Measurements from ENCODE around the gene PTF1A. TPM values are rescaled to one million over a fixed set of nuclear protein-coding genes. Genes with fewer than 3 reads are reported as not detected.

PTF1A gene
- total and polyA plus RNA-seq, 9 of the 15 experiments (the other 6 are each of a cell fraction or from before 2014, with no cell fraction given) = not detected

DNA sequence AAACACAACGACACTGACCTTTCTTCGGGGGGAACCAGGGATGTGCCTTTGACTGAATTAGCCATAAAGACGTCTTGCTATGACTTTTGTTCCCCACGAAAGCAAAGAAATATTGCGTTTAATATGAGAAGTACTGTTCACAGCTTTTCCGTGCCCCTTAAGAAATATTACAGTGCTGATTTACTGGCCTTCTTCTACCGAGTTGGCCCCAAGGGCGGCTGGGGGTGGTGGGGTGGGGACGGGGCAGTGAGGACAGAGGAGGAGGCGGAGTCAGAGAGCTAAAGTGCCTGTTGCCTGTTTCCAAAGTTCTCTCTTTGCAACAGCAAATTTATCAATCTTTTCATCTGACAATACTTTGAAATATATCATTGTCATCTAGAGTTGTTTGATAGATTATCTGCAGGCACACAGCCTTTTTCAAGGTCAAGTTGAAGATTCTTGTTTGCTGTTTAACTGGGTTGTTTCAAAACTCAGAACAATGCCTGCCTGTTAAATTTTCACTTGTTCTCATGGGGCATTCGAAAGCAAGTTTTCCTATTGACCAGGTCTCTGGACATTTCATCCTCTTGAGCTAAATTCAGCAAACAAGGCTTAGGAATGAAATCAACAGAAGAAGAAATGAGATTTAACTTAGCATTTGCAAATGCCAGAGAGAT is 9.0 kb downstream of the PTF1A start:
- Histone ChIP-seq H3K4me1 (replicated peaks in 1 of 2; ENCODE audit: control insufficient read depth in 2 of 2, insufficient read depth in 2 of 2, low read length in 2 of 2) (peaks cover 0 to 10% of the 10 kb centered on the region in 2 experiments; a peak in 1 of 5 replicates), H3K4me2 (ENCODE audit: insufficient read depth, low read length) (no peak overlapping the region), H3K36me3 (ENCODE audit: control insufficient read depth, insufficient read depth, low read length) (no peaks in the 10 kb centered on the region), H3K9me1 (ENCODE audit: control insufficient read depth, insufficient read depth, low read length) (no peaks in the 10 kb centered on the region), H4K20me1 (replicated peaks; ENCODE audit: control insufficient read depth, insufficient read depth, low read length) (no peaks in the 10 kb centered on the region; the same call in 1 of the 2 replicates), H3K9me3 (replicated peaks; ENCODE audit: control insufficient read depth, insufficient read depth, low read depth, low read length) (no peaks in the 10 kb centered on the region), H3K9ac (ENCODE audit: insufficient read depth in 1 of 2, low read depth in 2 of 2, low read length in 2 of 2) (no peak overlapping the region), H3K79me2 (ENCODE audit: control insufficient read depth, insufficient read depth, low read length) (no peaks in the 10 kb centered on the region), H2AFZ (ENCODE audit: low read depth, low read length) (no peak overlapping the region), H3K27me3 (ENCODE audit: control insufficient read depth in 2 of 2, insufficient read depth in 2 of 2, low read length in 2 of 2) (peaks cover 7 to 46% of the 10 kb centered on the region in 2 experiments; a peak in 3 of 5 replicates), H3K4me3 (no peak overlapping the region), H3K27ac (ENCODE audit: extremely low read depth, low read depth, low read length) (no peak overlapping the region)
- no peak for ATAC-seq
- intact Hi-C loops (cut with micrococcal nuclease) = no loop called here
- in situ Hi-C loops (cut with MboI) = no loop called here
- DNase-seq (ENCODE audit: extremely low read depth in 1 of 4, low spot score in 3 of 4) = no peak
- BruUV-seq (replicated peaks) = no TSS peak
- ChIA-PET POLR2A (no interaction called here), CTCF (ENCODE audit: low intra/inter-chr PET ratio) (no interaction called here)
- FAIRE-seq = no peak
- 2% methylated on average over 11 of the region's 11 CpGs for WGBS (ENCODE audit: insufficient coverage, low coverage, missing lambda C conversion rate)
- TF ChIP-seq CXXC5 (CRISPR knock-in tag; IDR thresholded peaks at IDR 0.05) = no peak
- TF ChIP-seq, protein P1, sequence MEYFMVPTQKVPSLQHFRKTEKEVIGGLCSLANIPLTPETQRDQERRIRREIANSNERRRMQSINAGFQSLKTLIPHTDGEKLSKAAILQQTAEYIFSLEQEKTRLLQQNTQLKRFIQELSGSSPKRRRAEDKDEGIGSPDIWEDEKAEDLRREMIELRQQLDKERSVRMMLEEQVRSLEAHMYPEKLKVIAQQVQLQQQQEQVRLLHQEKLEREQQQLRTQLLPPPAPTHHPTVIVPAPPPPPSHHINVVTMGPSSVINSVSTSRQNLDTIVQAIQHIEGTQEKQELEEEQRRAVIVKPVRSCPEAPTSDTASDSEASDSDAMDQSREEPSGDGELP (CRISPR knock-in tag; IDR thresholded peaks at IDR 0.05; ENCODE audit: borderline replicate concordance) = no peak
- TF ChIP-seq NONO (IDR thresholded peaks at IDR 0.05; ENCODE audit: low read depth in 2 of 2, low read length in 1 of 2) = no peak
- TF ChIP-seq L3MBTL2 (IDR thresholded peaks at IDR 0.05) = no peak
- TF ChIP-seq ZKSCAN8 (CRISPR knock-in tag; IDR thresholded peaks at IDR 0.05) = no peak
- no peak for TF ChIP-seq CEBPB (tag; IDR thresholded peaks at IDR 0.05)
- no peak for TF ChIP-seq KLF1 (tag; IDR thresholded peaks at IDR 0.05)
- TF ChIP-seq CHD4 (IDR thresholded peaks at IDR 0.05; ENCODE audit: insufficient read depth, insufficient replicate concordance, low read depth, low read length, poor library complexity, severe bottlenecking) = no peak
- no peak for TF ChIP-seq CTBP1 (IDR thresholded peaks at IDR 0.05; ENCODE audit: borderline replicate concordance)
- TF ChIP-seq, protein P2, sequence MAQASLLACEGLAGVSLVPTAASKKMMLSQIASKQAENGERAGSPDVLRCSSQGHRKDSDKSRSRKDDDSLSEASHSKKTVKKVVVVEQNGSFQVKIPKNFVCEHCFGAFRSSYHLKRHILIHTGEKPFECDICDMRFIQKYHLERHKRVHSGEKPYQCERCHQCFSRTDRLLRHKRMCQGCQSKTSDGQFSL (CRISPR knock-in tag; IDR thresholded peaks at IDR 0.05) = no peak
- TF ChIP-seq, protein P2 (tag; IDR thresholded peaks at IDR 0.05) = no peak
- TF ChIP-seq, protein P3, sequence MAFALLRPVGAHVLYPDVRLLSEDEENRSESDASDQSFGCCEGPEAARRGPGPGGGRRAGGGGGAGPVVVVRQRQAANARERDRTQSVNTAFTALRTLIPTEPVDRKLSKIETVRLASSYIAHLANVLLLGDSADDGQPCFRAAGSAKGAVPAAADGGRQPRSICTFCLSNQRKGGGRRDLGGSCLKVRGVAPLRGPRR (CRISPR knock-in tag; IDR thresholded peaks at IDR 0.05) = no peak
- TF ChIP-seq, protein P4, sequence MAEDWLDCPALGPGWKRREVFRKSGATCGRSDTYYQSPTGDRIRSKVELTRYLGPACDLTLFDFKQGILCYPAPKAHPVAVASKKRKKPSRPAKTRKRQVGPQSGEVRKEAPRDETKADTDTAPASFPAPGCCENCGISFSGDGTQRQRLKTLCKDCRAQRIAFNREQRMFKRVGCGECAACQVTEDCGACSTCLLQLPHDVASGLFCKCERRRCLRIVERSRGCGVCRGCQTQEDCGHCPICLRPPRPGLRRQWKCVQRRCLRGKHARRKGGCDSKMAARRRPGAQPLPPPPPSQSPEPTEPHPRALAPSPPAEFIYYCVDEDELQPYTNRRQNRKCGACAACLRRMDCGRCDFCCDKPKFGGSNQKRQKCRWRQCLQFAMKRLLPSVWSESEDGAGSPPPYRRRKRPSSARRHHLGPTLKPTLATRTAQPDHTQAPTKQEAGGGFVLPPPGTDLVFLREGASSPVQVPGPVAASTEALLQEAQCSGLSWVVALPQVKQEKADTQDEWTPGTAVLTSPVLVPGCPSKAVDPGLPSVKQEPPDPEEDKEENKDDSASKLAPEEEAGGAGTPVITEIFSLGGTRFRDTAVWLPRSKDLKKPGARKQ (CRISPR knock-in tag; IDR thresholded peaks at IDR 0.05) = no peak
- no peak for TF ChIP-seq ZNF668 (CRISPR knock-in tag; IDR thresholded peaks at IDR 0.05)
- no peak for TF ChIP-seq ETV1 (tag; conservative IDR thresholded peaks at IDR 0.05; ENCODE audit: low read depth)
- TF ChIP-seq, protein P5, sequence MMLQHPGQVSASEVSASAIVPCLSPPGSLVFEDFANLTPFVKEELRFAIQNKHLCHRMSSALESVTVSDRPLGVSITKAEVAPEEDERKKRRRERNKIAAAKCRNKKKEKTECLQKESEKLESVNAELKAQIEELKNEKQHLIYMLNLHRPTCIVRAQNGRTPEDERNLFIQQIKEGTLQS (IDR thresholded peaks at IDR 0.05) = no peak
- TF ChIP-seq, protein P5 (CRISPR knock-in tag; conservative IDR thresholded peaks at IDR 0.05) = no peak
